Astrocyte of the spinal cord (primary cell): Measurements from ENCODE around the gene ZBTB40.

Experiments
- DNase-seq: peaks from one replicate; pipeline ENCODE4 v3.0.0; 2011; ENCODE audit warnings: low read depth, low spot score
- H3K4me3 ChIP-seq: 2 replicates; pipeline ENCODE4 v1.5.1; 2011; ENCODE audit warnings: low read depth, mild to moderate bottlenecking, low read length, moderate library complexity
- CTCF ChIP-seq: IDR thresholded peaks from 2 replicates; pipeline ENCODE4 v1.5.1; 2012; ENCODE audit warnings: low read depth, mild to moderate bottlenecking, low read length, inconsistent platforms
- in situ Hi-C: cut with HindIII; loops from 2 replicates; pipeline ENCODE4 v1.10.0; 2017; ENCODE audit warnings: low sequenced_read_pairs

ZBTB40 gene

GRCh38 chr1:22575532-22576149, 124.0 kb downstream of the ZBTB40 start:
- DNase-seq, result no peak
- TF ChIP-seq CTCF, result no peak
- no peak overlapping the region for H3K4me3 ChIP-seq
- in situ Hi-C loops, result no loop called here

GRCh38 chr1:22576150-22576544, 124.5 kb downstream of the ZBTB40 start:
- no peak for TF ChIP-seq CTCF
- H3K4me3 ChIP-seq, result no peak overlapping the region
- in situ Hi-C loops, result no loop called here
- no peak for DNase-seq

GRCh38 chr1:22576617-22577016, 125.0 kb downstream of the ZBTB40 start:
- no peak for DNase-seq
- in situ Hi-C loops, result no loop called here
- no peak for TF ChIP-seq CTCF
- H3K4me3 ChIP-seq, result no peak overlapping the region

GRCh38 chr1:22578732-22579361, 127.2 kb downstream of the ZBTB40 start:
- no peak for DNase-seq
- H3K4me3 ChIP-seq, result no peak overlapping the region
- in situ Hi-C loops, result no loop called here
- no peak for TF ChIP-seq CTCF

- DNase-seq, result no peak
- no peak overlapping the region for H3K4me3 ChIP-seq
- in situ Hi-C loops, result no loop called here
- no peak for TF ChIP-seq CTCF
Measured at GRCh38 chr1:22579541-22580155, 128.0 kb downstream of the ZBTB40 start.
